Measurements from ENCODE around the gene NKX2-8. TPM values are rescaled to one million over a fixed set of nuclear protein-coding genes. Genes with fewer than 3 reads are reported as not detected.
"Not testable (repeated sequence)": the region's sequence is repeated elsewhere in the genome, so short reads cannot be mapped to it uniquely, and the experiment has no call there.

Gene NKX2-8
- polyA plus RNA-seq, 1 donor (not counting 4 experiments of a cell fraction or from before 2014, with no cell fraction given) = 0.07 TPM

DNA sequence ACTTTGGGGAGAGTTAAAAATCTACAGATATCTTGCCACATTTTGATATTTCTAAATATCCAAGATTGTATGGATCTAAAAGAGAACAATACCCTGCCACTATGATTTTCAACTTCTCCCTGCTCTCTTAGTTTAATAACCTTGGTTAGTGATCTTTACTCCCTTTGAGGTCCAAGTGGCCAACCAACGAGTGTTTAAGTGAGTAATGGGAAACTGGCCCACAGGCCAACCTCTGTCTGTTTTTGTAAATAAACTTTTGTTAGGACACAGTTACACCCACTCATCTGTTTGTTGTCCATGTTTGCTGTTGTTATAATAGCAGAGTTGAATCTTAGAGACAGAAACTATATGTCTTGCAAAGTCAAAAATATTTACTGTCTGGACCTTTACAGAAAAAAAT is 31.5 kb downstream of the NKX2-8 start:
- Histone ChIP-seq H3K27me3 (ENCODE audit: control insufficient read depth, extremely low read depth, insufficient read depth, low read length) (no peaks in the 10 kb centered on the region), H3K4me3 (ENCODE audit: control insufficient read depth in 2 of 3, extremely low read depth in 1 of 3, insufficient read depth in 2 of 3, low read depth in 1 of 3, low read length in 3 of 3) (no peak overlapping the region), H4K20me1 (ENCODE audit: control insufficient read depth, extremely low read depth, insufficient read depth, low read length) (no peaks in the 10 kb centered on the region), H3K27ac (ENCODE audit: control insufficient read depth, insufficient read depth, low read length) (no peak overlapping the region), H3K9me1 (ENCODE audit: control insufficient read depth, extremely low read depth, insufficient read depth, low read length) (no peaks in the 10 kb centered on the region), H2AFZ (ENCODE audit: control insufficient read depth, low read length) (no peak overlapping the region), H3K9ac (ENCODE audit: control insufficient read depth, extremely low read depth, insufficient read depth, low read length) (no peak overlapping the region), H3K79me2 (ENCODE audit: control insufficient read depth, insufficient read depth, low read length) (no peaks in the 10 kb centered on the region), H3K4me2 (ENCODE audit: control insufficient read depth, extremely low read depth, insufficient read depth, low read depth, low read length) (no peak overlapping the region), H3K9me3 (ENCODE audit: control insufficient read depth, low read depth, low read length) (no peaks in the 10 kb centered on the region), H3K4me1 (ENCODE audit: control insufficient read depth, extremely low read depth, insufficient read depth, low read length) (no peaks in the 10 kb centered on the region), H3K36me3 (ENCODE audit: control insufficient read depth in 2 of 2, extremely low read depth in 1 of 2, insufficient read depth in 2 of 2, low read length in 2 of 2) (no peaks in the 10 kb centered on the region)
- DNase-seq (ENCODE audit: low read depth, low spot score) = no peak
- dilution Hi-C loops (cut with MboI; ENCODE audit: extremely low pct_ligation_motif_present, low sequenced_read_pairs) = no loop called here
- FAIRE-seq = no peak
- TF ChIP-seq CTCF (optimal IDR thresholded peaks at IDR 0.05 in 1 of 3, IDR thresholded peaks at IDR 0.05 in 1 of 3, conservative IDR thresholded peaks at IDR 0.05 in 1 of 3; ENCODE audit: extremely low read depth in 1 of 3, insufficient read depth in 2 of 3, low read length in 3 of 3) = no peak
- TF ChIP-seq EZH2 (IDR thresholded peaks at IDR 0.05; ENCODE audit: low read length) = no peak

- H3K4me2 ChIP-seq (ENCODE audit: control insufficient read depth, extremely low read depth, insufficient read depth, low read depth, low read length); H3K9ac ChIP-seq (ENCODE audit: control insufficient read depth, extremely low read depth, insufficient read depth, low read length); FAIRE-seq; H2AFZ ChIP-seq (ENCODE audit: control insufficient read depth, low read length); H3K27ac ChIP-seq (ENCODE audit: control insufficient read depth, insufficient read depth, low read length); H3K27me3 ChIP-seq (ENCODE audit: control insufficient read depth, extremely low read depth, insufficient read depth, low read length); DNase-seq (ENCODE audit: low read depth, low spot score); H3K79me2 ChIP-seq (ENCODE audit: control insufficient read depth, insufficient read depth, low read length); H4K20me1 ChIP-seq (ENCODE audit: control insufficient read depth, extremely low read depth, insufficient read depth, low read length); dilution Hi-C loops (cut with MboI; ENCODE audit: extremely low pct_ligation_motif_present, low sequenced_read_pairs); H3K9me1 ChIP-seq (ENCODE audit: control insufficient read depth, extremely low read depth, insufficient read depth, low read length); H3K9me3 ChIP-seq (ENCODE audit: control insufficient read depth, low read depth, low read length); H3K4me1 ChIP-seq (ENCODE audit: control insufficient read depth, extremely low read depth, insufficient read depth, low read length); H3K36me3 ChIP-seq (ENCODE audit: control insufficient read depth in 2 of 2, extremely low read depth in 1 of 2, insufficient read depth in 2 of 2, low read length in 2 of 2); H3K4me3 ChIP-seq (ENCODE audit: control insufficient read depth in 2 of 3, extremely low read depth in 1 of 3, insufficient read depth in 2 of 3, low read depth in 1 of 3, low read length in 3 of 3): not testable (repeated sequence)
Observed at GRCh38 chr14:36544280-36544679, 38.1 kb downstream of the NKX2-8 start.

DNA sequence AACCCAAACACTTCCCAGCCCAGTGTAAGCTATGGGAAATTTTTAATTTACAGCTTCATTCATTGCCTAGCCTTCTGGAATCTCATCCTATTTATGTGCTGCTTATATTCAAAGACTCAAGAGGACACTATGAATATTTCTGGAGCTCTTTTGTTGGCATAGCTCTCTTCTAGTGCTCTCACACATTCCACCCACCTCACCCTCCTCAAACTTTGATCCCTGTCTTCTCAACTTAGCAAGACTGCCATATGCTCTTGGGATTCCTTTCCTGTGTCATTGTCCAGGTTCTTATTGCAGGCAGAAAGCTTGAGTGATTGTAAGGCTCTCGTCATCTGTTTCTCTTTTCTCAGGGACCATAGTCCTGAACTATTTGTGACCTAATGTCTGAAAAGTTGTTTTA is 44.4 kb downstream of the NKX2-8 start:
- no peak for FAIRE-seq
- H3K27me3 ChIP-seq (ENCODE audit: control insufficient read depth, extremely low read depth, insufficient read depth, low read length) = peaks cover 3% of the 10 kb centered on the region

More for the DNA sequence above, 44.4 kb downstream of the NKX2-8 start:
- Histone ChIP-seq H3K27ac (ENCODE audit: control insufficient read depth, insufficient read depth, low read length) (no peak overlapping the region), H3K9ac (ENCODE audit: control insufficient read depth, extremely low read depth, insufficient read depth, low read length) (no peak overlapping the region), H3K4me1 (ENCODE audit: control insufficient read depth, extremely low read depth, insufficient read depth, low read length) (no peaks in the 10 kb centered on the region), H3K9me3 (ENCODE audit: control insufficient read depth, low read depth, low read length) (no peaks in the 10 kb centered on the region), H3K36me3 (ENCODE audit: control insufficient read depth in 2 of 2, extremely low read depth in 1 of 2, insufficient read depth in 2 of 2, low read length in 2 of 2) (no peaks in the 10 kb centered on the region), H3K4me2 (ENCODE audit: control insufficient read depth, extremely low read depth, insufficient read depth, low read depth, low read length) (no peak overlapping the region), H3K4me3 (ENCODE audit: control insufficient read depth in 2 of 3, extremely low read depth in 1 of 3, insufficient read depth in 2 of 3, low read depth in 1 of 3, low read length in 3 of 3) (no peak overlapping the region), H2AFZ (ENCODE audit: control insufficient read depth, low read length) (no peak overlapping the region), H3K9me1 (ENCODE audit: control insufficient read depth, extremely low read depth, insufficient read depth, low read length) (no peaks in the 10 kb centered on the region), H3K79me2 (ENCODE audit: control insufficient read depth, insufficient read depth, low read length) (no peaks in the 10 kb centered on the region), H4K20me1 (ENCODE audit: control insufficient read depth, extremely low read depth, insufficient read depth, low read length) (no peaks in the 10 kb centered on the region)
- DNase-seq (ENCODE audit: low read depth, low spot score) = no peak
- dilution Hi-C loops (cut with MboI; ENCODE audit: extremely low pct_ligation_motif_present, low sequenced_read_pairs) = no loop called here
- TF ChIP-seq EZH2 (IDR thresholded peaks at IDR 0.05; ENCODE audit: low read length) = no peak
- no peak for TF ChIP-seq CTCF (optimal IDR thresholded peaks at IDR 0.05 in 1 of 3, IDR thresholded peaks at IDR 0.05 in 1 of 3, conservative IDR thresholded peaks at IDR 0.05 in 1 of 3; ENCODE audit: extremely low read depth in 1 of 3, insufficient read depth in 2 of 3, low read length in 3 of 3)

All from keratinocyte (primary cell).